Measurements from ENCODE around the gene IFT52.

The IFT52 gene

DNA sequence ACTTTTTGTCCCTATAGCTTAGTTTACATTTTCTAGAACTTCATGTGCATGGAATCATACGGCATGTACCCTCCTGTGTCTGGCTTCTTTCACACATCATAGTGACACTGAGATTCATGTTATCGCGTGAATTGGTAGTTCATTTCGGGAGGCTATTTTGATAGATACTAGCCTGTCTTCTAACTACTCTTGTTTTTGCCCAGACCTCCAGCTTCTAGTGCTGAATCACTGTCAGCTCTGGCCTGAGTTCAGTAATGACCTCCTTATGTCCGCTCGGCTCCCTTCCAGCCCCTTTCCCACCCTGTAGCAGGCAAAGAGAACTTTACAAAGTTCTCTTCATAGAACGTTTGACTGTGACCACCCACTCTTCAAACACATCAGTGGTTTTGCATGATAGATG lies 90.2 kb downstream of the IFT52 start:
- CTCF ChIA-PET = interaction anchor here (0.7 to 1.6 kb wide), 3 partner anchors 8 to 401 kb away, joined by 3 to 6 read pairs (median 3); no protein-coding TSS in a partner anchor
- no peaks in the 10 kb centered on the region for H3K9me3 Mint-ChIP-seq
- no peak overlapping the region for H3K4me3 Mint-ChIP-seq
- H3K36me3 Mint-ChIP-seq = peaks cover 21% of the 10 kb centered on the region
- no peak for DNase-seq
- H3K27ac Mint-ChIP-seq = peak overlapping the region; percentile 70
- H3K27me3 Mint-ChIP-seq = no peaks in the 10 kb centered on the region
- H3K4me1 Mint-ChIP-seq = peaks cover 5% of the 10 kb centered on the region

DNA sequence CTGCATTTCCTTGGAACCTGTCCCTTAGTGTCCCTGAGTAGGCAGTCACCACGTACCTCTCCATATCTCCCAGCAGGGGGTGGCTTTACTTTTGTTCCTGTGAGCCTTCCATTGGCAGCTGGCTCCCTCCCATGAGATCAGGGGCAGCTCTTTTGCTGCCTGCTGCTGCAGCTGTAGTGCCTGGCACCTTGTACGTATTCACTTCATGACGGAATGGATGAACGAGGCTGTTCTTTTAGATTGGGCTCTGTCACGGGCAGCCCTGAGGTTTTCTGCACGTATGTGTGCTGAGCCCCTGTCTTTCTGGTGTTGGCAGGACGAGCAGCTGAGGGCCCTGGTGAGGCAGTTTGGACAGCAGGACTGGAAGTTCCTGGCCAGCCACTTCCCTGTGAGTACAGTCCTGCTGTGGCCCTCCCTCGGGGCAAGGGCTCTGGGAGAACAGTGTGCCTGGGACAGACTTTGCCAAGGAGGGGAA lies 90.8 kb downstream of the IFT52 start:
- Mint-ChIP-seq H3K4me1 (peaks cover 5% of the 10 kb centered on the region), H3K27ac (peak overlapping the region; percentile 70), H3K36me3 (peaks cover 22% of the 10 kb centered on the region), H3K27me3 (no peaks in the 10 kb centered on the region), H3K9me3 (no peaks in the 10 kb centered on the region), H3K4me3 (no peak overlapping the region)
- CTCF ChIA-PET = interaction anchor here (0.7 to 1.6 kb wide), 3 partner anchors 11 to 400 kb away, joined by 3 to 6 read pairs (median 4); no protein-coding TSS in a partner anchor
- no peak for DNase-seq

DNA sequence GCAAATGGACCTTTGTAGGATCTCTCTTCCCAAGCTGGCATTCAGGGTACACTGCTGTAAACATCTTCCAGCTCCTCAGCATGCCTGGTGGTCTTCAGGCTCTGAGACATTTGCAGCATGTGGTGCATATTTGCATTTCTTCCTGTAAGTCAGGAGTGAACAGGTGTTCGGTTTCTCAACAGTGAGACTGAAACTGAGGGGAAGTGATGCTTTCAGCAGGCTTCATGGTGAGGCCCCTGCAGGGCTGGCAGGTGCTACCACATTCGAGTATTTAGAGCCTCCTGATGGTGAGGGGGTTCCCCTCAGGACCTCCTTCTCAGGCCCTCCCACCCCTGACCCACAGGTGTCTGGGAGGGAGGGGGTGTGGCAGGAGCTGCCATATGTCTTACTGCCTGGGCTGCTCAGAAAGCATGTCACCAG lies 91.3 kb downstream of the IFT52 start:
- H3K4me1 Mint-ChIP-seq = peaks cover 5% of the 10 kb centered on the region

DNA sequence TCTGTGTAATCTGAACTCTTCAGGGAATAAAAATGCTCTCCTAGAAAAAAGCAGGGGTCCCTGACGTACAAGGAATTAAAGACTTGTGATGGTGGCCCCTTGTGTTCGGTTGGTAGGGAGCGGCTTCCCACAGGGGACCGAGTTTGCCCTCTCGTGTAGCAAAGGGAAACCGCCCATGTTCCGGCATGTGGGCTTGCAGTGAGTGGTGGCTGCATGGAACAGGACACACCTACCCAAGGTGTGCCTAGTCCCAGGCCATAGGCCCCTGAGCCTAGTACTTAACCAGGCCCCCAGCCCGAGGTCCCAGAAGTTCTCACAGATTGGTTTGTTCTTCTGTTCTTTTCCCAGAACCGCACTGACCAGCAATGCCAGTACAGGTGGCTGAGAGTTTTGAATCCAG lies 91.7 kb downstream of the IFT52 start:
- H3K4me1 Mint-ChIP-seq = peaks cover 5% of the 10 kb centered on the region
- CTCF ChIA-PET = interaction anchor here (1.0 kb wide), 1 partner anchor 10 kb away, joined by 4 read pairs; no protein-coding TSS in a partner anchor
- no peak for DNase-seq
- H3K4me3 Mint-ChIP-seq = no peak overlapping the region
- H3K36me3 Mint-ChIP-seq = peaks cover 20% of the 10 kb centered on the region
- no peaks in the 10 kb centered on the region for H3K9me3 Mint-ChIP-seq
- H3K27ac Mint-ChIP-seq = no peak overlapping the region
- no peaks in the 10 kb centered on the region for H3K27me3 Mint-ChIP-seq

More for the DNA sequence above, 91.3 kb downstream of the IFT52 start:
- Mint-ChIP-seq H3K36me3 (peaks cover 24% of the 10 kb centered on the region), H3K27ac (no peak overlapping the region), H3K4me3 (no peak overlapping the region), H3K27me3 (no peaks in the 10 kb centered on the region), H3K9me3 (no peaks in the 10 kb centered on the region)
- no peak for DNase-seq
- CTCF ChIA-PET = interaction anchor here (1.0 to 1.6 kb wide), 2 partner anchors 10 to 144 kb away, joined by 4 to 6 read pairs; no protein-coding TSS in a partner anchor

DNA sequence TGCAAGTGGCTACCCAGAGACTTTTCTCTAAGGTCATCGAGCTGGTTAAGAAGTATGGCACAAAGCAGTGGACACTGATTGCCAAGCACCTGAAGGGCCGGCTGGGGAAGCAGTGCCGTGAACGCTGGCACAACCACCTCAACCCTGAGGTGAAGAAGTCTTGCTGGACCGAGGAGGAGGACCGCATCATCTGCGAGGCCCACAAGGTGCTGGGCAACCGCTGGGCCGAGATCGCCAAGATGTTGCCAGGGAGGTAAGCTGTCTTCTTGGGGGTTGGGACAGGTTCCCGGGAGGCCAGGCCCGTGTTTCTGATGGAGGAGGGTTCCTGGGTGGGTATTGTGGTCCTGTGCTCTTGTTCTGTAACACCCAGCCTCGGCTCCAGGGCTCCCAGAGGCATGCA lies 96.1 kb downstream of the IFT52 start:
- CTCF ChIA-PET = no interaction called here
- Mint-ChIP-seq H3K4me1 (no peaks in the 10 kb centered on the region), H3K4me3 (no peak overlapping the region), H3K36me3 (peaks cover 26% of the 10 kb centered on the region), H3K9me3 (no peaks in the 10 kb centered on the region), H3K27me3 (no peaks in the 10 kb centered on the region), H3K27ac (no peak overlapping the region)
- DNase-seq = no peak

DNA sequence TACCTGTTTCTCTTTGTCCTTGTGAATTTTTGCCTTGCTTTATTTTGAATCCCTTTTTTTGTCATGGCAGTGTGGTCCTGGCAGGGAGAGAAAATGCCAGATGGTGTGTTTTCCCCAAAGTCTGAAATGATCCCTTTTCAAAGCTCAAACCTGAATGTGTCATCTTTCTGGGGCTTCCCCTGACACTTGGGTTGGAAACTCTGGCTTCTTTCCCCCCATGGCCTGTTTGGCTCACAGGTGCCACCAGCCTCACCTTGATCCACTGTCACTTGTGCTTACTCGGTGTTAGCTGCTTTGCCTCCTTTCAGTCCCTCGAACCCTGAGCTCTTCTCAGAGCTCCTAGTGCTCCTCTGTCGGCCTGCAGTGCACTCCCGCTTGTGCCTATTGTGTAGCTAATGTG lies 98.4 kb downstream of the IFT52 start:
- peaks cover 24% of the 10 kb centered on the region for H3K36me3 Mint-ChIP-seq
- H3K4me3 Mint-ChIP-seq = no peak overlapping the region
- H3K27me3 Mint-ChIP-seq = no peaks in the 10 kb centered on the region
- peak overlapping the region; percentile 28 for H3K27ac Mint-ChIP-seq
- no peaks in the 10 kb centered on the region for H3K9me3 Mint-ChIP-seq
- CTCF ChIA-PET = interaction anchor here (1.0 to 1.6 kb wide), 5 partner anchors 9 to 391 kb away, joined by 3 to 5 read pairs (median 3); no protein-coding TSS in a partner anchor
- DNase-seq = no peak
- no peaks in the 10 kb centered on the region for H3K4me1 Mint-ChIP-seq

DNA sequence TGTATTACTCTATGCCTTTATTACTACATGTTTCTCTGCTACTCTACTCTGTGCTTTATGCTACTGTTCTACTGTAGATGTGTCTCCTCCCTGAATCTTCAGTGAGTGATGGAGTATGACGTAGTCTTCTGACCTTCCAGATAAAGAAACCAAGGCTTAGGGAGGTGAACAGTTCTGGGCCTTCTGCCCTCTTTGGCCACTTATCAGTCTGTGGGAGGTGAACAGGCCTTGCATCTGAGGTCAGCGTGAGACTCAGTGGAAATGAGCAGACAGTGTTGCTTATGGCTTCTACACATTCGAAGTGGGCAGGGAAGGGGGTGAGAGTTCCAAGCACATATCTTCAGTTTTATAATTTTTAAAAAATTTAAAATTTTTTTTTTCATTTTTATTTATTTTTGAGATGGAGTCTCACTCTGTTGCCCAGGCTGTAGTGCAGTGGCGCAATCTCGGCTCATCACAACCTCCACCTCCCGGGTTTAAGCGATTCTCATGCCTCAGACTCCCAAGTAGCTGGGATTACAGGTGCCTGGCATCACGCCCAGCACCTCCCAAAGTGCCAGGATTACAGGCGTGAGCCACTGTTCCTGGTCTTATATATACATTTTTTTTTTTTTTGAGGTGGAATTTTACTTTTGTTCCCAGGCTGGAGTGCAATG lies 100.3 kb downstream of the IFT52 start:
- CTCF ChIA-PET = interaction anchor here (0.6 to 3.8 kb wide), 7 partner anchors 24 to 583 kb away, joined by 3 to 31 read pairs (median 4); no protein-coding TSS in a partner anchor
- no peaks in the 10 kb centered on the region for H3K27me3 Mint-ChIP-seq
- H3K27ac Mint-ChIP-seq = no peak overlapping the region
- no peak for DNase-seq
- H3K9me3 Mint-ChIP-seq = no peaks in the 10 kb centered on the region
- peaks cover 30% of the 10 kb centered on the region for H3K36me3 Mint-ChIP-seq
- H3K4me1 Mint-ChIP-seq = no peaks in the 10 kb centered on the region
- H3K4me3 Mint-ChIP-seq = no peak overlapping the region

DNA sequence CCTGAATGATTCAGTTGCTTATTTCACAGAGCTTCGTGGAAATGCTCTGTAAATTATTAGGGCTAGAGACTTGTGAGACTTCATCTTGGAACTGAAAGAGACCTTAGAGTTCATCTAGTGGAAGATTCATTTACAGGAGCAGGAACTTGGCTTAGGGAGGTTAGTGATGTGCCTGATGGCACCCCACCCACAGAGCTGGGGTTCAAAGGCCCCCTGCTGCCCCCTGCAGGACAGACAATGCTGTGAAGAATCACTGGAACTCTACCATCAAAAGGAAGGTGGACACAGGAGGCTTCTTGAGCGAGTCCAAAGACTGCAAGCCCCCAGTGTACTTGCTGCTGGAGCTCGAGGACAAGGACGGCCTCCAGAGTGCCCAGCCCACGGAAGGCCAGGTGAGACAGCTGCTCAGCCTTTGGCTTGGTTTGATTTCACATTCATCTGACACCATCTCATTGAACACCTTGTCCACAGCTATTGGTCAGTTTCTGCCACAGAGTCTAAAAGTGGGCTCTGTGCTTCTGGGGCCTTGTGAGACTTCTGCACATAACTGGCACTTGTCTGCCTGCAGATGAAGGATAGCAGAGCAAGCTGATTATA lies 101.3 kb downstream of the IFT52 start:
- peak; percentile 76 for DNase-seq
- H3K9me3 Mint-ChIP-seq = no peaks in the 10 kb centered on the region

DNA sequence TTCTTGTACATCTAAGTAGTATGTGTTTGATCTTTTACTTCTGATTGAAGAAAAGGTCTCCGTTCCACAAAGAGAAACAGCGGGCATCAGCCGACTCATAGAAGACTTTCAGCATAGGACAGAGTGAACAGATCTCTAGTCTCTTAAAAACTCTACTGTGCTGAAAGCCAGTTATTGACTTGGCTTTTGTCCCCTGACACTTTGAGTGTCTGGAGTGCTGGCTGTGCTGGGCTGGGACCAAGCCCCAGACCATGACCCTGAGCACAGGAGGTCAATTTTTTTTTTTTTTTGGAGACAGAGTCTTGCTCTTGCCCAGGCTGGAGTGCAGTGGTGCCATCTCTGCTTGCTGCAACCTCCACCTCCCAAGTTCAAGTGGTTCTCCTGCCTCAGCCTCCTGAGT lies 104.0 kb downstream of the IFT52 start:
- H3K9me3 Mint-ChIP-seq = no peaks in the 10 kb centered on the region
- no peaks in the 10 kb centered on the region for H3K27me3 Mint-ChIP-seq
- H3K4me1 Mint-ChIP-seq = peaks cover 5% of the 10 kb centered on the region
- H3K27ac Mint-ChIP-seq = no peak overlapping the region
- H3K4me3 Mint-ChIP-seq = no peak overlapping the region
- CTCF ChIA-PET = no interaction called here
- peaks cover 23% of the 10 kb centered on the region for H3K36me3 Mint-ChIP-seq
- no peak for DNase-seq

More for the DNA sequence above, 101.3 kb downstream of the IFT52 start:
- Mint-ChIP-seq H3K27ac (peak overlapping the region; percentile 45), H3K27me3 (no peaks in the 10 kb centered on the region), H3K36me3 (peaks cover 23% of the 10 kb centered on the region), H3K4me1 (no peaks in the 10 kb centered on the region), H3K4me3 (no peak overlapping the region)
- CTCF ChIA-PET = interaction anchor here (0.6 to 3.8 kb wide), 10 partner anchors 10 to 393 kb away, joined by 3 to 31 read pairs (median 4); no protein-coding TSS in a partner anchor

DNA sequence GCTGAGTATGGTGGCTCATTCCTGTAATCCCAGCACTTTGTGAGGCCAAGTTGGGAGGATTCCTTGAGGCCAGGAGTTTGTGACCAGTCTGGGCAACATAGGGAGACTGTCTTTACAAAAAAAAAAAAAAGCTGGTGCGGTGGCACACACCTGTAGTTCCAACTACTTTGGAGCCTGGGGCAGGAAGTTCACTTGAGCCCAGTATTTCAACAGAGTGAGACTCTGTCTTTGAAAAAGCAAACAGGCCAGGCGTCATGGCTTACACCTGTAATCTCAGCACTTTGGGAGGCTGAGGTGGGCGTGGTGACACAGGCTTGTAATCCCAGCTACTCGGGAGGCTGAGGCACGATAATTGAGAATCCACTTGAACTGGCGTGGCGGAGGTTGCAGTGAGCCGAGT lies 104.8 kb downstream of the IFT52 start:
- Mint-ChIP-seq H3K4me3 (no peak overlapping the region), H3K36me3 (peaks cover 30% of the 10 kb centered on the region), H3K27ac (no peak overlapping the region), H3K4me1 (peaks cover 12% of the 10 kb centered on the region), H3K9me3 (no peaks in the 10 kb centered on the region), H3K27me3 (no peaks in the 10 kb centered on the region)
- DNase-seq = no peak
- CTCF ChIA-PET = no interaction called here

Measured in activated naive CD4-positive, alpha-beta T cell treated with anti-CD3 and anti-CD28 coated beads, Interleukin-2, amount 10 ng/mL, durations not matched to agents 7 days and 5 days (primary cell).